HG03469 (cell line): ENCODE measurements around the gene DMXL2.
"Not testable (repeated sequence)": the region's sequence is repeated elsewhere in the genome, so short reads cannot be mapped to it uniquely, and the experiment has no call there.

ENCODE experiments used
- ATAC-seq: cut with Tn5 transposase; IDR thresholded peaks from one replicate; pipeline ENCODE4 v1.9.1; 2021; ENCODE audit warnings: mild to moderate bottlenecking, moderate library complexity, moderate number of reproducible peaks; ENCODE audit not compliant: unreplicated experiment

The DMXL2 gene

DNA sequence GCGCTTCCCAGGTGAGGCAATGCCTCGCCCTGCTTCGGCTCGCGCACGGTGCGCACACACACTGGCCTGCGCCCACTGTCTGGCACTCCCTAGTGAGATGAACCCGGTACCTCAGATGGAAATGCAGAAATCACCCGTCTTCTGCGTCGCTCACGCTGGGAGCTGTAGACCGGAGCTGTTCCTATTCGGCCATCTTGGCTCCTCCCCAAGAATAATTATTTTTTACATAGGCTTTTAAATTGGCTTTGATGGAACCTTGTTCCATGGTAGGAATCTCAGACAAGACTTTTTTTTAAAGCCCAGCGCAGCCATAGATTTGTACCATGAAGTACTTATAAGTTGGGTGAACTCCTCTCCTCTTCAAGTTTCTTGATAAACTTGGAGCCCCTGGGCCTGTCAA, 199.5 kb downstream of the DMXL2 start:
- ATAC-seq, result not testable (repeated sequence)

DNA sequence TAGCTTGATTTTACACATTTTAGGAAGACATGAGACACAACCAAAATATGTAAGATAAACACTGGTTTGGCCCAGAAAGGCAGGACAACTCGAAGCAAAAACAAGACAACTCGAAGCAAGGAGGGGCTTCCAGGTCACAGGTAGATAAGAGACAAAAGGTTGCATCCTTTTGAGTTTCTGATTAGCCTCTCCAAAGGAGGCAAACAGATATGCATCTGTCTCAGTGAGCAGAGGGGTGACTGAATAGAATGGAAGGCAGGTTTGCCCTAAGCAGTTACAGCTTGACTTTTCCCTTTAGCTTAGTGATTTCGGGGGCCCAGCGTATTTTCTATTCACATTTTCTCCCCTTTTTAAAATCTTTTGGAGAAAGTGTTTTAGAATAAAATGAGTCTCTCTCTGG, 206.4 kb downstream of the DMXL2 start:
- ATAC-seq, result no peak

DNA sequence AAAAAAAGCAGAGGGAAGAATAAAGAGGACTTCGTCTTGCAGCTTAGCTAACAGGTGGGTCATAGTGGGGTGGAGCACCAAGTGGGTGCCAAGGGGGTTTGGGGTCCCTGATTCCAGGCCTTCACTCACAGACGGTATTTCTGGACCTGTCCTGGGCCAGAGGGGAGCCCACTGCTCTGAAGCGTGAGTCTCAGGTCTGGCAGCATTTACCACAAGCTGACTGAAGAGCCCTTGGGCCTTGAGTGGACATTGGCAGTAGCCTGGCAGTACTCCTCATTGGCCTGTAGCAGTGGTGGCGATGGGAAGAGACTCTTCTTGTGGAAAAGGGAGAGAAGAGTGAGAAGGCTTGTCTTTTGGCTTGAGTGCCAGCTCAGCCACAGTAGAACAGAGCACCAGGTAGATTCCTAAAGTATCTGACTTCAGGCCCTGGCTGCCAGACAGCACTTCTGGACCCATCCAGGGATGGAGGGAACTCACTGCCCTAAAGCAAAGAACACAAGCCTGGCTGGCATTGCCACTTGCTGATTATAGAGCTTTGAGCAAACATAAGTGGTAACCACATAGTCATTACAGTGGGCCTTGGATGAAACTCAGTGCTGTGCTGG, 208.2 kb downstream of the DMXL2 start:
- no peak for ATAC-seq

DNA sequence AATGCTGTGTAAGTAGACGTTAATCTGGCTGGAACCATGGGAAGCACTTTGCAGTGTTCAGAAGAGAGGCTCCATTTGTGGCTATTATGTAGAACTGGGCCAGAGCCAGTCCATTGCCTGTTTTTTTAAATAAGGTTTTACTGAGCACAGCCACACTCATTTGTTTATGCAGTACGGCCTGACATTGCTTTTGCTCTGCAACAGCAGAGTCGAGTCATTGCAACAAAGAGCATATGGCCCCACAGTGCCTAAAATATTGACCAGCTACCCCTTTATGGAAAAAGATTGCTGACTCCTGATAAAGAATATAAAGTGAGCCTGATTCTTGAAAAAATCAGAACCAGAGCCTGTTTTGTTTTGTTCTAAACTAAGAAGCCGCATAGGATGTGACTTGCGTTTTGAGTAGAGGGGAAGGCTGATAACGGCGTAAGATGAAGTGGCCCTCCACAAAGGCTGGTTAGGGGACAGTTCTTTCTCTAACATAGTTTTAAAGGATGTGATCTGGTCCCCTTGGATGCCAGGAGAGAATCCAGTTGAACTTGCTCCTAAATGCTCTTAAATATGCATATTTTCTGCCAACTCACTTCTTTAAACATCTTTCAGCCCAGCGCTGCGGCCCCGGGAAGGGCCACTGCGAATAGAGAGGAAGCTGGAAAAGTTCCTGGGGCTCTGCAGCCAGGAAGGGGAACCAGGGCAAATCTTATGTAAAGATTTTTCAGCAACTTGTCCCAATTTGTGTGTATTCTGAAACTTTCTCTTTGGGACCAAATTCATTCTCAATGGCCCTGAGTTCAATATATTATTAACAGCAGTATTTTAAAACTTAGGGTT, 216.7 kb downstream of the DMXL2 start:
- no peak for ATAC-seq

DNA sequence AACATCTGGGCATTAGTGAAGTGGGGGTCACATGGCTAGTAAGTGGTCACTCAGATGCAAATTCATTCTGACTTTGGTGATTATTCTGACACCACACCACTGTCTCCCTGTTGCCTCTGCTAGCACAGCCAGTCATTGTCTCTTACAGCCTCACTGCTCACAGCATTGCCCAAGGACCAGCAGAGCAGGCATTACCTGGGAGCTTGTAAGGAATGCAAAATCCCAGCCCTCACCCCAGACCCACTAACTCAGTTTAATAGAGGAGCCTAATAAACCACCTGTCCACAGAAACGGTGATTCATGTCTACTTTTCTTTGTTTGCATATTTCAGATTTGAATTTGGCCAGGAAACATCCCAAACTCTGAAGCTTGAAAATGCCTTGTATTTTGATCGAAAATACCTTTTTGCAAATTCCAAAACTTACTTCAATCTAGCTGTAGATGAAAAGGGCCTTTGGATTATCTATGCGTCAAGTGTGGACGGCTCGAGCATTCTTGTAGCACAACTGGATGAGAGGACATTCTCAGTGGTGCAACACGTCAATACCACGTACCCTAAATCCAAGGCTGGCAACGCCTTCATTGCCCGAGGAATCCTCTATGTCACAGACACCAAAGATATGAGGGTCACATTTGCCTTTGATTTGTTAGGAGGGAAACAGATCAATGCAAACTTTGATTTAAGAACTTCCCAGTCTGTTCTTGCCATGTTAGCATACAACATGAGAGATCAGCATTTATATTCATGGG, 218.4 kb downstream of the DMXL2 start:
- no peak for ATAC-seq

DNA sequence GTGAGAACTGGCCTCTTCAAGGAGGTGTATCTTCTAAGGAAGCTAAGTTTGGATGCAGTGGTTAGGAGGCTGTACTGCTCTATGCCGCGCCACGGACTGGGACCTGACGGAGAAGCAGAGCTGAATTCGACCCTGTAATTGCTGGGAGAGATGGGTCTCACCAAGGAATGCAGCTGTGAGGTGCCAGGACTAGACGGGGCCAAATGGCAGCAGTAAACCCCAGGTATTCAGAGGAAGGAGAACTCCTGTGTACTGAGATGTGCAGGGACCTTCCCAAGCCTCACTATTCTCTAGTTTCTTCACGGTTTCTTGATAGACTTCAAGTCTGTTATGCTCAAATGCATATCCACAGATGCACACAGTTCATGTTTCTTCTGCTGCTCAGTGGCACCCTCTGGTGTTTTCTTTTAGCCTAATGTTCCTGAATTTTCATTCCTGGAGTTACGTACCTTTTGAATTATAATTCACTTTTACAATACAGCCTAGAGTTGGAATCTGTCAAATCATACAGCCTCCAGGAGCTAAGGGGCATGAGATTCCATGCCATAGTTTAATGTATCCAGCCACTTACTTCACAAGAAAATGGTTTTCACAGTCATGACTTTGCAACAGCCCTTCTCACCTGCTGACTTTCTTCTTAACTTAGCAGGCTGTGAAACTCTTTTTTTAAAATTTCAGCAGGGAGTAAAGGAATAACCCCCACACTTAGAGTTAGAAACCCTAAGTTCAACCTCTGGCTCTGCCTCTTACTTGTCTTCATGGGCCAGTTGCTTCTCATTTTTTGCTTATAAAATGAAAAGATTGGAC, 219.3 kb downstream of the DMXL2 start:
- ATAC-seq, result no peak

DNA sequence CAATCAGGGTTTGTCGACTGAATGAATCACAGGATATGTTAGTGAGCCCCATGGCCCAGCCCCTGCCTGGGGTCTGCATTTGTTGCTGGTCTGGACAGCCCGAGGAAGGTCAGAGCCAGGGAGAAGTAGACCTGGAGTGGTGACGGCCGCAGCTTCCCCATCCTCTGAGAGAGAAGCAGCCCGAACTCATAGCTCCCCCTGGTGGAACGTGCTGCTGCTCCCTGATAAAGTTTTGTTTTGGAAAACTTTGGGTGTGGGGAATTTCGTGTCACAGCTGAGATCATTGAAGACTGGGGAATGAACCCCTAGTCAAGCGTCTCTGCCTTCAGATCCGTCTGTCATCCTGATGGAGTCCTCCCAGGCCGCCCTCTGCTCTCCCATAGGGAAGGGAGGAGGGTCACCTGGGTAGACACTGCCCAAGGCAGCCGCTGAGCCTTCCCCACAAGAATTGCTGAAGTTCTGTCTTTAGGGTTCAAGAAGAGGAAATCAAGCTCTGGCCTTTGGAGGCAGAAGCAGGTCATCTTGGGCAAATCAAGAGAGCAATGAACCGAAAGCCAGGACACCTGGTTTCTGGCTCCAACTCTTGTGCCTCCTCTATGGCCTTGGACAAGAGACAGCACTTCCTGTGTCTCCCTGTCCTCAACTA, 220.6 kb downstream of the DMXL2 start:
- no peak for ATAC-seq

DNA sequence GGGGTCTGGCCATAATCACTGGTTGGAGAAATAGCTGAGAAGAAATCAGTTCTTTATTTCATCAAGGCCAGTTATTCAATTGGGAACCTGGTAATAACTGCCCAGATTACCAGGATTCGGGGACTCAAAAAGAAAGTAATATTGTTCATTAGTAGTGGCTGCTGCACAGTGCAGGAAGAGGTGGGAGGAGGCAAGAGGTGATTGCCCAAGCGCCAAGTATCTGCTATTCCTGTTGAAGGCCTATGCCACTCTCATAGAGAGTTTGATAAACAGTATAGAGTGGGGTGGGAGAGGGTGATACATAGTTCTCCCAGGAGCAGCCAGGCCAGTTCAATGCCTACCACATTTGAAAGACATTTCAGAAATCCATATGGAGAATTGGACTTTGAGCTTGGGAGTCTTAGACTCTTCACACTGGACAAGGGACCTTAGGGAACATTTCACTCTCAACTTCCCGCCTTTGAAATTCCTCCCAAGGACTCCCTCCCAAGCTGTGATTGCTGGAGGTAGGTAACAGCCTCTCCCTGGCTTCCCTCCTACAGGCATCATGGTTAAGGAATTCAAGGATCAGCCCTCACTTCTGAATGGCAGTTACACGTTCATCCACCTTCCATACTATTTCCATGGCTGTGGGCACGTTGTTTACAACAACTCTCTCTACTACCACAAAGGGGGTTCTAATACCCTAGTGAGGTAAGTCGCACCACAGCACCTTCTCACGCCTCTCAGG, 221.4 kb downstream of the DMXL2 start:
- no peak for ATAC-seq

DNA sequence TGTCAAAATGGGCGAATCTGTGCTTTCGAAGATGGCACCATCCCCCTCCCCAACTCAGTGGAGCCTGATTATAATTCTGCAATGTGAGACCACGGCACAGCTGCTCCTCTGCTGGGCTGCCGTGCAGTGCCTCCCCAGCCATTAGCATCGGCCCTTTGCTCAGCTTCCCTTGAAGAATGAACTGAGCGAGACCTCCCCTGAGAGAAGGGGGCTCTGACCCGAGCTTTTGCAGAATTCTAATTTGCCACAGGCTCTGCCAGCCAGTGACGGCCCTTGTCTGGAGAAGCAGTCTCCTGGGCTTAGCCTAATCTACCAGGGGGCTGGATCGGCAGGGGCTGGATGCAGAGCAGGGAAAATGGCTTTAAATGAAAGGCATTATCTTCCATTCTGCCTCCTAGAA, 223.9 kb downstream of the DMXL2 start:
- ATAC-seq, result no peak
